ENCODE results near the gene SETD3. TPM values are rescaled to one million over a fixed set of nuclear protein-coding genes. Genes with fewer than 3 reads are reported as not detected.
"Not testable (repeated sequence)": the region's sequence is repeated elsewhere in the genome, so short reads cannot be mapped to it uniquely, and the experiment has no call there.

The SETD3 gene
- total RNA-seq, 1 experiment from 2014 or later: 90.3 TPM

- H3K4me1 ChIP-seq (ENCODE audit: low read length); H3K79me2 ChIP-seq (ENCODE audit: low read length); H4K20me1 ChIP-seq (ENCODE audit: insufficient read depth, low read depth, low read length); H3K4me3 ChIP-seq (ENCODE audit: low read length); H2AFZ ChIP-seq (ENCODE audit: low read length); H3K4me2 ChIP-seq (ENCODE audit: low read depth, low read length, poor library complexity, severe bottlenecking); DNase-seq; H3K36me3 ChIP-seq (ENCODE audit: insufficient read depth, low read length); H3K9ac ChIP-seq (ENCODE audit: low read length); H3K27ac ChIP-seq (ENCODE audit: low read length); H3K9me2 ChIP-seq (replicated peaks; ENCODE audit: insufficient read depth, low read length); H3K27me3 ChIP-seq (ENCODE audit: low read length); H3K9me3 ChIP-seq (ENCODE audit: low read length): not testable (repeated sequence)
These were observed 132.4 kb downstream of the SETD3 start for GRCh38 chr14:99348231-99348630.

Small RNA genes within 50 kb of the gene (small RNA-seq; reads per million reads assigned to genes)
- 0.20 reads per million for gene RNU6-91P

Other genes with a start within 250 kb of the SETD3 start
- not detected in 2 replicates for gene BCL11B, start 208.7 kb downstream of the SETD3 start, total RNA-seq (2014; rRNA removed; shearing (Covaris generic); ENCODE audit: low replicate concordance)
- 46.1 and 69.4 TPM in 2 replicates for gene CCNK, start 550 bp upstream of the SETD3 start, total RNA-seq (2014; rRNA removed; shearing (Covaris generic); ENCODE audit: low replicate concordance)
- 18.3 and 25.6 TPM in 2 replicates for gene CCDC85C, start 123.3 kb upstream of the SETD3 start, total RNA-seq (2014; rRNA removed; shearing (Covaris generic); ENCODE audit: low replicate concordance)
- gene HHIPL1, start 164.3 kb upstream of the SETD3 start, total RNA-seq (2014; rRNA removed; shearing (Covaris generic); ENCODE audit: low replicate concordance): 0.07 TPM in 1 of 2 replicates, not detected in the other
- 0.52 and 1.3 TPM in 2 replicates for gene CYP46A1, start 203.4 kb upstream of the SETD3 start, total RNA-seq (2014; rRNA removed; shearing (Covaris generic); ENCODE audit: low replicate concordance)

Measured in Karpas-422 (cell line).